T-helper 1 cell (primary cell): Measurements from ENCODE around the gene MAPK7.
A peak's percentile ranks its signal among the peaks of the same experiment; 100 is the strongest.
"Not testable (repeated sequence)": the region's sequence is repeated elsewhere in the genome, so short reads cannot be mapped to it uniquely, and the experiment has no call there.

Experiments used
- DNase-seq, 5 donors: peaks; one replicate each; pipeline ENCODE4 v3.0.0-alpha.2; 2012 to 2020

The MAPK7 gene

GRCh38 chr17:19343671-19344151 lies 34.6 kb upstream of the MAPK7 start:
- no peak for DNase-seq

- DNase-seq: no peak
Measured at GRCh38 chr17:19344311-19345066, 33.8 kb upstream of the MAPK7 start.

GRCh38 chr17:19345067-19345460 lies 33.2 kb upstream of the MAPK7 start:
- no peak for DNase-seq

GRCh38 chr17:19345486-19346350 lies 32.6 kb upstream of the MAPK7 start:
- no peak for DNase-seq

- DNase-seq: no peak
Measured at GRCh38 chr17:19346351-19347255, 31.7 kb upstream of the MAPK7 start.

- DNase-seq: no peak
Measured at GRCh38 chr17:19347323-19348080, 30.8 kb upstream of the MAPK7 start.

- no peak for DNase-seq
Measured at GRCh38 chr17:19348081-19348650, 30.1 kb upstream of the MAPK7 start.

GRCh38 chr17:19348806-19349205 lies 29.5 kb upstream of the MAPK7 start:
- no peak for DNase-seq

- not testable (repeated sequence) for DNase-seq
Measured at GRCh38 chr17:19353401-19353800, 24.9 kb upstream of the MAPK7 start.

- DNase-seq: no peak
Measured at GRCh38 chr17:19354748-19355147, 23.6 kb upstream of the MAPK7 start.

- DNase-seq: no peak
Measured at GRCh38 chr17:19357351-19357750, 20.9 kb upstream of the MAPK7 start.

GRCh38 chr17:19357761-19358160 lies 20.5 kb upstream of the MAPK7 start:
- DNase-seq: no peak

GRCh38 chr17:19359151-19359550 lies 19.1 kb upstream of the MAPK7 start:
- DNase-seq: no peak

GRCh38 chr17:19359856-19360255 lies 18.4 kb upstream of the MAPK7 start:
- DNase-seq: no peak

GRCh38 chr17:19360772-19361171 lies 17.5 kb upstream of the MAPK7 start:
- no peak for DNase-seq

GRCh38 chr17:19361326-19361725 lies 17.0 kb upstream of the MAPK7 start:
- DNase-seq: no peak

- DNase-seq: no peak
Measured at GRCh38 chr17:19361944-19362276, 16.4 kb upstream of the MAPK7 start.

GRCh38 chr17:19362277-19363113 lies 15.8 kb upstream of the MAPK7 start, which contains the start of gene B9D1:
Gene B9D1 (minus strand): TSS chr17:19362723. CDS start chr17:19362569, 154 bp downstream.
- peak; percentile 84 to 92 (median 90) for DNase-seq

- no peak for DNase-seq
Measured at GRCh38 chr17:19363114-19363438, 15.2 kb upstream of the MAPK7 start.

GRCh38 chr17:19363460-19364035 lies 14.8 kb upstream of the MAPK7 start:
- no peak for DNase-seq
